Endodermal cell (in vitro differentiated cells): Measurements from ENCODE around the gene VMP1. TPM values are rescaled to one million over a fixed set of nuclear protein-coding genes. Genes with fewer than 3 reads are reported as not detected.

Experiments used
- DNase-seq: peaks from one replicate; pipeline ENCODE4 v3.0.0-alpha.2; 2017
- H3K27ac ChIP-seq: 2 replicates; pipeline ENCODE4 v1.5.1; 2013; ENCODE audit warnings: mild to moderate bottlenecking, low read depth, low read length, moderate library complexity
- H3K27me3 ChIP-seq: 2 replicates; pipeline ENCODE4 v1.6.1; 2013; ENCODE audit warnings: mild to moderate bottlenecking, low read length, moderate library complexity; ENCODE audit not compliant: insufficient read depth, control insufficient read depth, poor library complexity, severe bottlenecking
- H3K36me3 ChIP-seq: 2 replicates; pipeline ENCODE4 v1.7.0; 2013; ENCODE audit warnings: mild to moderate bottlenecking, low read length, moderate library complexity; ENCODE audit not compliant: control insufficient read depth, insufficient read depth
- H3K4me1 ChIP-seq: one replicate; pipeline ENCODE4 v1.7.0; 2013; ENCODE audit warnings: low read length; ENCODE audit not compliant: control insufficient read depth, insufficient read depth
- H3K4me3 ChIP-seq: 2 replicates; pipeline ENCODE4 v1.5.1; 2013; ENCODE audit warnings: mild to moderate bottlenecking, low read length, moderate library complexity
- H3K9ac ChIP-seq: 2 replicates; pipeline ENCODE4 v1.6.1; 2013; ENCODE audit warnings: mild to moderate bottlenecking, low read length, moderate library complexity; ENCODE audit not compliant: poor library complexity, severe bottlenecking; ENCODE audit errors: extremely low read depth
- H3K9me3 ChIP-seq: 2 replicates; pipeline ENCODE4 v1.6.1; 2013; ENCODE audit warnings: mild to moderate bottlenecking, low read length, moderate library complexity; ENCODE audit not compliant: control insufficient read depth
- H3K27ac Mint-ChIP-seq: 2 replicates; pipeline ENCODE4 v1.8.0; 2020; ENCODE audit warnings: mixed read lengths
- H3K27me3 Mint-ChIP-seq: 2 replicates; pipeline ENCODE4 v1.8.0; 2021; ENCODE audit warnings: mild to moderate bottlenecking, mixed read lengths; ENCODE audit not compliant: insufficient read depth
- H3K36me3 Mint-ChIP-seq: 2 replicates; pipeline ENCODE4 v1.8.0; 2020; ENCODE audit warnings: low read depth, mixed read lengths
- H3K4me1 Mint-ChIP-seq: 2 replicates; pipeline ENCODE4 v1.8.0; 2020; ENCODE audit warnings: mixed read lengths
- H3K4me3 Mint-ChIP-seq: 2 replicates; pipeline ENCODE4 v1.8.0; 2020; ENCODE audit warnings: mild to moderate bottlenecking, moderate library complexity, mixed read lengths
- H3K9me3 Mint-ChIP-seq: 2 replicates; pipeline ENCODE4 v1.8.0; 2020; ENCODE audit warnings: mild to moderate bottlenecking, mixed read lengths
- CTCF ChIP-seq: fragments of 200-600 bp; sonication (generic); conservative IDR thresholded peaks from 2 replicates; pipeline ENCODE4 v1.5.0; 2021; ENCODE audit warnings: antibody characterized with exemption, mild to moderate bottlenecking
- WGBS, 2 experiments: methylation state at CpG; one replicate each; pipeline versions ENCODE4 v1.1.5 to v1.1.7; 2013; ENCODE audit warnings: missing lambda C conversion rate in 2 of 2, mixed read lengths in 1 of 2; ENCODE audit not compliant: insufficient coverage in 1 of 2, insufficient read length in 1 of 2; 5-methylcytosine and 5-hydroxymethylcytosine counted together
- total RNA-seq, 2 donors: library from RNA; stranded (reverse); fragmentation: NEBNext Ultra II Directional in 1 of 2; extraction: Animal tissue kit (Norgen Biotek cat#: 25700) in 1 of 2; gene quantifications; 2 replicates in 1 of 2; 3 replicates in 1 of 2; pipeline ENCODE4 v1.2.1, GENCODE V29; 2021

The VMP1 gene
- total RNA-seq, 2 donors from 2014 or later = 67.9 to 69.9 TPM

GRCh38 chr17:59712862-59713261 is 5.4 kb downstream of the VMP1 start:
- TF ChIP-seq CTCF = no peak
- Mint-ChIP-seq H3K9me3 (no peaks in the 10 kb centered on the region), H3K27ac (no peak overlapping the region)

GRCh38 chr17:59714255-59714654 is 6.8 kb downstream of the VMP1 start:
- Histone ChIP-seq H3K27me3 (no peaks in the 10 kb centered on the region), H3K4me3 (no peak overlapping the region), H3K27ac (no peak overlapping the region), H3K36me3 (no peaks in the 10 kb centered on the region), H3K4me1 (no peaks in the 10 kb centered on the region), H3K9ac (no peak overlapping the region), H3K9me3 (no peaks in the 10 kb centered on the region)
- Mint-ChIP-seq H3K4me3 (no peak overlapping the region), H3K9me3 (no peaks in the 10 kb centered on the region), H3K27ac (no peak overlapping the region), H3K27me3 (no peaks in the 10 kb centered on the region), H3K4me1 (peaks cover 6% of the 10 kb centered on the region), H3K36me3 (peaks cover 4% of the 10 kb centered on the region)
- no peak for TF ChIP-seq CTCF
- DNase-seq = no peak
- 93% methylated on average over 2 of the region's 2 CpGs; no CpG with 5 or more reads in 1 of the 2 experiments for WGBS, 2 experiments

More at GRCh38 chr17:59712862-59713261, 5.4 kb downstream of the VMP1 start:
- Histone ChIP-seq H3K9ac (no peak overlapping the region), H3K4me1 (no peaks in the 10 kb centered on the region), H3K4me3 (no peak overlapping the region), H3K9me3 (no peaks in the 10 kb centered on the region), H3K27me3 (no peaks in the 10 kb centered on the region), H3K27ac (no peak overlapping the region), H3K36me3 (no peaks in the 10 kb centered on the region)
- WGBS, 2 experiments = 94 to 100% methylated on average over 1 to 2 of the region's 2 CpGs
- Mint-ChIP-seq H3K27me3 (no peaks in the 10 kb centered on the region), H3K4me3 (no peak overlapping the region), H3K36me3 (no peaks in the 10 kb centered on the region), H3K4me1 (peaks cover 11% of the 10 kb centered on the region)
- DNase-seq = no peak

GRCh38 chr17:59716427-59716826 is 9.0 kb downstream of the VMP1 start:
- Mint-ChIP-seq H3K4me3 (no peak overlapping the region), H3K27me3 (no peaks in the 10 kb centered on the region), H3K4me1 (peaks cover 3% of the 10 kb centered on the region), H3K27ac (no peak overlapping the region), H3K9me3 (no peaks in the 10 kb centered on the region), H3K36me3 (peaks cover 4% of the 10 kb centered on the region)
- WGBS, 2 experiments = 100% methylated on average over 1 to 2 of the region's 2 CpGs
- Histone ChIP-seq H3K4me1 (no peaks in the 10 kb centered on the region), H3K4me3 (no peak overlapping the region), H3K36me3 (no peaks in the 10 kb centered on the region), H3K9ac (no peak overlapping the region), H3K9me3 (no peaks in the 10 kb centered on the region), H3K27me3 (no peaks in the 10 kb centered on the region), H3K27ac (no peak overlapping the region)
- no peak for DNase-seq
- TF ChIP-seq CTCF = no peak
